GM18526 (cell line): ENCODE measurements around the gene APH1B.

Experiments
- POLR2A ChIP-seq: IDR thresholded peaks from 3 replicates; pipeline ENCODE4 v1.6.1; 2011; ENCODE audit not compliant: insufficient read length; ENCODE audit errors: extremely low read depth

APH1B gene

DNA sequence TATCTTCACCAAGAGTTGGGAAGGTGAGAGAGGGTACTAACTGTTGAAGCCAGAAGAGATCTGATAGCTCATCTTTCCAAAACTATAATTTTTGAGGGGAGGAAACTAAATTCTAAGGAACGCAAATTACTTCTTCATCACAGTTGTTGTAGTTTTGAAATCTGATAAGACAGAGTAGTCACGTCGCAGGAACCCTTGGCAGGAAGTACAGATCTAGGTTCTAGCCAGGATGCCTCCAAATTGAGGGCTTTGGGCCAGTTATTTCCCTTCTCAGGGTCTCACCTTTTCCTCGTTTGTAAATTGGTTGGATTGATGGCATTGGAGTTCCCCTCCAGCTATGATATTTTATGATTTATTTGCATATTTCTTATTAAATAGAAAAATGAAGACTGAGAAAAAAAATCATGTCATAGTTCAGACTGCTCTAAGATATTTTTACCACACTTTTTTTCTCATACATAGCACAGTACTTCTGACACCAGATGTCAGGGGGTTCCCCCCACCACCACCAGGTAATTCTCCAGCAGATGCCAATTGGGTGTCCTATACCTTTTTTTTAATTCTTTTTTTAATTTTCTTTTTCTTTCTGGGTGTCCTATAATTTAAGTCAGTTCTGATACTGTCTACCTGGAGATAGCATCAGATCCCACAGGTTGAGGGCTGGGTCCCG is 32.3 kb upstream of the APH1B start:
- no peak for TF ChIP-seq POLR2A

DNA sequence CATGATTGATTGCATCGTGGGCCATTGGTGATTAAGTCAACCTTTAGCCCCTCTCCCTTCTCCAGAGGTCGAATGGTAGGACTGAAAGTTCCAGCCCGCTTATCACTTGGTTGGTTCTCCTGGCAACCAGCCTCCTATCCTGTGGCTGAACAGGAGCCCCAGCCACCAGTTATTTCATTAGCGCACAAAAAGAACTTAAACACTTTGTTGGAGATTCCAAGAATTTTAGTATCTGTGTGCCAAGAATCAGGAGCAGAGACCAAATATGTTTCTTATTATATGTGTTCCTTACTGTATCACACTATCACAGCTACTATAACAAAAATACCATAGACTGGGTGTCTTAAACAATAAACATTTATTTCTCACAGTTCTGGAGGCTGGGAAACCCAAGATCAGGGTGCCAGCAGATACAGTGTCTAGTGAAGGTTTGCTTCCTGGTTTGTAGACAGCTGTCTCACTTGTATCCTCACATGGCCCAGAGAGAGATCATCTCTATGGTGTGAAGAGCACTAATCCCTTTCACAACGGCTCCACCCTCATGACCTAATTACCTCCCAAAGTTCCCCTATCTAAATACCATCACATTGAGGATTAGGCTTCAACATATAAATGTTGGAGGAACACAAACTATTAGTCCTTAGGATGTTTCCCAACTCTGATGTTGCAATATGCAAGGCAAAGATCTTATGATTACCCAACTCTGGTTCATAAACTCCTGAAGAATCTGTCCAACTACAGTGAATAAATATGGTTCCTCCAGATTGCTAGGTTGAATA is 30.5 kb upstream of the APH1B start:
- TF ChIP-seq POLR2A = no peak

DNA sequence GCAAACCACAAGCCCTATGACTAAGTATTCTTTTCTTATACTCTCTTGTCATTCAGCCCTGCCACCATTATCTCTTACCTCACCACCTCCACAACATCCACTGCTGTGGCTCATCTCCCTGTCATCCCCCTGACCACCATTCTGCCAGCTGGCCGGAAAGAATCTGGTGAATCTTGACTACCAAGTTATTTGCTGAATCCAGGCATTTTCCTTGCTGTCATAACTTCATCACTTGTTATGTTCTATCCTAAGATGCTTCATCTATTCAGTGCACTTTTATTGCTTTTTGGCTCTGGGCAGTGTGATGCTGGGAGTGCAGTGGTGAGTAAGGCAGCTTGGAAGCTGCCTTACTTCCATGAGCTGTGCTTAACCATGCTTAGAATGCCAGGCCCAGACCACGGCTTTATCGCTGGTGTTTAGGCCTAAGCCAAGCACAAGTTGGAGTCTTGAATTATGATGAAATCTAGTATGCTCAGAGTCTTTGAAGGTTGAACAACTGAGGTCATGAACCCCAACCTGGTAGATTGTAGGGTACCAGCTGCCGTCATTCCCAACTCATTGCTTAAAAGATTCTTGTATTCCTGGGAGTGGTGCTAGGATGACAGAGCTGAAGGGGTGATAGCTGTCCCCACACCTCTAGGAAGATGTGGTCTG is 27.0 kb upstream of the APH1B start:
- TF ChIP-seq POLR2A = no peak

DNA sequence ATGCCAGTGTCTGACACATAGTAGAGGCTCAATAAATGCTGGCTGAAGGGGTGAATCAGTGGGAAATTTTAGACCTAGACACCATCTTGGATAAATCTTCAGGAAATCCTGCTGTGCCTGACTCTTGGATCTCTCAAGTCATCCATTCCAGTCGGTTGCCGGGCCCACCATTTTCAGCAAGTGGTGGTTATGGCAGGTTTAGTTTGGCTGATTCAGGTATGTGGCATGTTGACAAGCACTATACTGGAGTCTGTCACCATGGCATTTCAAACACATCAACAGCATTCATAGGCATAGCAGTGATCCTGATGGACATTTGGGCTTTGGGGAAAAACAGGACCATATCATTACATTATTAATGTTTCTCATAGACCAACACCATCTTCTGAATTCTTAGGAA is 25.7 kb upstream of the APH1B start:
- TF ChIP-seq POLR2A = no peak

DNA sequence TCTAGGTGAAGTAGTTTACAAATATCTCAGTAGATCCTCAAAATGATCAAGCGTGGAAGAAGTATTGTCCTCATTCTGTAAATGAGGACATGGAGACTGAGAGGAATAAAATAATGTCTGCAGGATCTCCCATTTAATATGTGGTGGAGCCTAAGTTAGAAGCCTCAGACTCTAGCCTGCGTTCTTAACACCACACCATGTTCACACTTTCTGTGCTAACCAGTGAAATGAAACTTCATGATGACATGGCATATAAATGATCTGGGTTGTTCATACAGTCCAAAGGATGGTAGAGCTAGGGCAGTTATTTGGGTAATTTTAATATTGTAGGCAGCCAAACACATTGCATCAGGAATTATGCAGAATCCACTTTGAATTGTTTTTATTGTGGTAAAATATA is 25.1 kb upstream of the APH1B start:
- TF ChIP-seq POLR2A = no peak

DNA sequence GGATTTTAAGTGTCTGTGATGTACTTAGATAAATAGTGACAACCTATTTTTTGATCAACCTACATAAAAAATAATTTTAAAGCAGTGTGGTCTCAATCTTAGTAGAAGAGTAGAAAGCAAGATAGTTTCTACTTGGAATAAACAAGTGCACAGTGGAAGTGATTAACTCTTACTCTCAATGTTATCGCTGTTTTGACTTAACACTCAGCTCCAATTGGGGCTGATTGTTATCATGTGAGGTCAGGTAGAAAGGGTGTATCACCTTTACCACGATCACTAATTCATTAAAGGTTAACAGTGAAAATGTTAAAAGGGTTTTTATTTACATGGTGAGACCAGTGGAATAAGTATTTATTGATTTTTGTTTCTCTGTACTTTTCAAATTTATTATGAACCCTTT is 22.4 kb upstream of the APH1B start:
- no peak for TF ChIP-seq POLR2A

DNA sequence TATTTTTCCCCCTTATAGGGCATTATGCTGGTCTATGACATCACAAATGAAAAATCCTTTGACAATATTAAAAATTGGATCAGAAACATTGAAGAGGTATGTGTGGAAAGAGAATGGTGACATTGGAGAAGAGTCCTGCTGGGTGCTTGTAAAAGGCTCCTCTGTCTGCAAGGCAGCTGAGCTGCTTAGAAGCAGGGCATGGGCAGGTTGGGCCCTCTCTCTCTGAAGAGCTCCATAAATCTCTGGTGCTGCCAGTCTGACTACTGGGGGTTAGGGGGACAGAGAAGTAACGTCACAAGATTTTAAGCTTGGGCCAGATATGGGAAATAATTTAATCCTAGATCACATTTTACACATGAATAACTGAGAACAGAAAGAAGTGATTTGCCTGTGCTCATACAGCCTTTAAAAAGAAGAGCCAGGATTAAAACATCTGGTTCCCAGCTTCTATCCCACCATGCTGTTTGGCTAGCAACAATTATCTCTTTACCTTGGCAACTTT is 21.9 kb upstream of the APH1B start:
- no peak for TF ChIP-seq POLR2A

DNA sequence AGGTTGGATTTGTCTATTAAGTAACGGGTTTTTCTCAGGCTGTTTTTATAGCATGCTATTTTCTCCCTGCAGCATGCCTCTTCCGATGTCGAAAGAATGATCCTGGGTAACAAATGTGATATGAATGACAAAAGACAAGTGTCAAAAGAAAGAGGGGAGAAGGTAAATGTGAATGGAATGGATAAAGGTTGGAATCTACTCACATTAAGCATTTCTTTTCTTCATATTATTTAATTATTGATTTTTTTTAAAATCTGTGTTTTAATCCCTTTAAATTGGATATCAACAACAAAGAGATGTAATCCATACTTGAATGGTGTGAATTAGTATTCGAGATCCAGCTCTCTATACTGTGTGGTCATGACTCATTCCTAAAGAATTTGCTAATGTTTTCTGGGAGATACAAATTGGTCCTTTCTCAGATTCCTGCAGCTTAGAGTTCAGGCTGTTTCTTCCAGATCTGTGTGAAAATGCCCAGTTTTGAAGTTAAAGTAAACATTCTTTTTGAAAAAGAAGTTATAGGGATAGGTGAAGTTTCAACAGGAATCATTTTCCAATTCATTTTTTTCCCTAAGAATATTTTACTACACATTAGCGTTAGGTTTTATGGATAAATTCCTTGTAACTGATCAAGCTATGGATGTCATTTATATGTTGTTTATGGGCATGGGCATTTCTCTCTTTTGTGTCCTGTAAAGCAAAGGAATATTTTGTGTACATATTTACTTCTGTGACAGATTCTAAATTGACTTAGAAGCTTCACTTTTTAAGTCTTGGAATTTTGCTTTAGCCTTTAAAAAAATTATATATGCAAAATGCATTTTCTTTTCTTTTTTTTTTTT is 20.8 kb upstream of the APH1B start:
- no peak for TF ChIP-seq POLR2A

DNA sequence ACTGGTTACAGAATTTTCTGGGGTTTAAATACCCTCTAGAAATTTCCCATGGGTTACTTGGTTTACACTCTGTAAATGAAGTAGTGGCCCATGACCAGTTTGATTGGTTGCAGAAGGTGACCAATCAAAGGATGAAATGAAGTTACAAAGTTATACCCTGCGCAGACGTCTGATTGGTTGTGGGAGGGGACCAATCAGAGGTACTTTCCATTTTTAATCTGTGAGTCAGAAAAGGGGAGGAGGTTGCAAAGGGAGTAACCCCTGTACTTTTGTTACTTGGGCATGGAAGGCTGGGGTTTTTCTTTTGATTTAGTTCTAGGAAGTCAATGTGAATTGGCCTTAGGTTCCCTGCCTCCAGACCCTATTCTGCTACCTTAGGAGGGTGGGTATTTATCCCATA is 18.7 kb upstream of the APH1B start:
- no peak for TF ChIP-seq POLR2A

DNA sequence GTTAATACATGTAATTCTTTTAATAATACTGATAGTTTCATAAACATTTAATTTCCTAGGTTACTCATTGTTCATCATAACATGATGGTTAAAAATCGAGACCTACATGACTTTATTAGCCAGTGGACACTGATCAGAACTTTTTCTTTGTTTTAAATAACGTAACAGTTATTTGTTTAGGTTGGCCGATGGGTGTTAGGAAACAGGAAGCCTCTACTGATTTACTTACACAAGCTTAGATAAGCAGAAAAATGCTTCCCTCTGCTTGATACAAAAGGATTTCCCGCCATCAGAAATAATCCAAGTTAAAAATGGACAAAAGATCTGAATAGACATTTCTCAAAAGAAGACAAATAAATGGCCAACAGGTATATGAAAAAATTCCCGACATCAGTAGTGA is 16.6 kb upstream of the APH1B start:
- no peak for TF ChIP-seq POLR2A

DNA sequence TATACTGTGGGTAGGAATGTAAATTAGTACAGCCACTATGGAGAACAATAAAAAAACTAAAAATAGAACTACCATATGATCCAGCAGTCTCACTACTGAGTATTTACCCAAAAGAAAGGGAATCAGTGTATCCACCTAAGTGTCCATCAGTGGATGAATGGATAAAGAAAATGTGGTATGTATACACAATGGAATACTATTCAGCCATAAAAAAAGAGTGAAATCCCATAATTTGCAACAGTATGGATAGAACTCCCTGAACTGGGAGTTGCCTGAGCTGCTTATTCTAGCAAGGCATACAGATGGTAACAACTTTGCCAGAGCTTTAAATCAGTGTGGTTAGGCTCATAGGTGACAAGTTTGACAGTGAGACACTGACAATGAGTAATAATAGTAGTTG is 16.1 kb upstream of the APH1B start:
- no peak for TF ChIP-seq POLR2A

DNA sequence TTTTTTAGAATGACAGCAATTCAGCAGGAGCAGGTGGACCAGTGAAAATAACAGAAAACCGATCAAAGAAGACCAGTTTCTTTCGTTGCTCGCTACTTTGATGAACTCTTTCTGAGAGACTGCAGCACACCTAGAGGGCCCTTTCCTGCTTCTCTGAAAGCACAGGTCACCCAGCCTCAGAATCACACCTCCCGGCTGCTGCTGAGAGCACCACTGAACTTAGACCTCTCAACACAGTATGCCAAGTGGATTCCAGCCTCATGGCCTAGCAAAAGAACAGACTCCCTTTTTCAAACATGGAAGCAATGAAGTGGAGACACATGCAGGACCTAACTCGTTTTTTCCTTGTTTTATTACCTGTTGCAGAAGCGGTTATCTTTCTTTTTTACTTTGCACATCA is 13.9 kb upstream of the APH1B start:
- TF ChIP-seq POLR2A = no peak

DNA sequence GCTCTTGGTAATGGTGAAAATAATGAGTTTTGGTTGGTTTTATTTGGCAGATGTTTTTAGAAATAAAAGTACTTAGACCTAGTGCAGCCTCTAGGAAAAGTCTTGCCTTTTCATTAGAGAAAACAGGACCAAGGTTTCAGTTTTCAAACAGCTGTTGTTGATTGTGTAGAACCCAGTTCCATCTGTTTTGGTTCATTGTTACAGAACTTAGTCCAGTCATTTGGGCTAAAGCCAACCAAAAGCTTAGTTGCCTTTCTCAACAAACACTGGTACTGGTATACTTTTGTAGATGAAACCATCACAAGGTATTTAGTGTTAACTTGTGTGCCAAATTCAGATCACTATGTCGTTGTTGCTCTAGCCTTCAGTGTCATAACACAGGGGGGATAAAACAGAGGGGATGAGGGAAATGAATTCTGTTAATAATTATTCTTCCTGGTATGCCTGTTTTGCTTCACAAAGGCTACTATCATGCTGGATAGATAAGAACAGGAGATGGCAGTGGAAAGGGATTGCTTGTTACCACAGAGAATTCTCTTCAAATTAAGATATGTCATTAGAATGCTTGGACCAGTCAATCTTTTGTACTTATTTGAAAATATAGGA is 12.6 kb upstream of the APH1B start:
- no peak for TF ChIP-seq POLR2A

DNA sequence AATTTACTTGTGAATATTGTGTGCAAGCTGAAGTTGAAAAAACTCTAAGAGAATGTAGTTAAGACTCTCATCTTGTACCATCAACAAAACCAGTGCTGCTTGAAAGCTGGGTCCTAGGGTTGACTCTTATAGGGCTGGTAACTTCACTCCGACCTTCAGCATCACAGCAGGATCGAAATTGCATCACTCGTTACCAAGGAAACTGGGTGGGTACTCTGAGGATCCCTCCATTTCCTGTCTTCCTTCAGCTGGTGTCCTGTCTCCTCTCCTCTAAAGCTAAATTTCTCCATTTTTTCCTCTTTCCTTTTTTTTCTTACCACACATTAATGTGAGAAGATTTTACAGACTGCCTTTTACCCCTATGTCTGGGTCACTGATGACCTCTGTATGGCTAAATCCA is 3.0 kb upstream of the APH1B start:
- no peak for TF ChIP-seq POLR2A

DNA sequence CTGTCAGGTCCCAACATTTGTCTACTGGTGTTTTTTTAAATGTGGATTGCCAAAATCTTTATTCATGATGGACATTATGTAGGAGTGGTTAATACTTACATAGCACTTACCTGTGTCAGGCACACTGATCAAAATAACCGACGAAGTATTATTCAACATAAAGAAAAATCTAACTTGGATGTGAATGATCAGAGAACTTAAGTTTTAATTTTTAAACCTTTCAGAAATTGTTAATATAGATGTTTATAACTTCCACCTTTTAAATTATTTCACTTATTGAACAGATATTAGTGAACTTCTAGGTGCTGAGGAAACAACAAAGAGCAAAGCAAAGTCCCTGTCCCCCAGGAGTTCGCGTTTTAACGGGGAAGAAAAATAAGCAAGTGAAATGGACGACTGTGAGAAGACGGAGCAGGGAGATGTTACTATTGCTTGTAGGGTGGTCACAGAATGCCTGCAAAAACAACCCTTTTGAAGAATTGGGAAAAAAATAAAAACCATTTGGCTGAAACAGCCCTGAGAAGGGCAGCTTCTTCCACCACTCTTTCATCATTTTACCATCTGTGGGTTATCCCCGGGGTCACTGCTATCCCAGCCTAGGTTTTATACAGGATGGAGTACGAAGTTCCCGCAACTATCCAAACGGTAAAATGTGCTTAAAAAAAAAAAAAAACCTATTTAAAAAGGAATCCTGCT is 915 bp upstream of the APH1B start:
- TF ChIP-seq POLR2A = no peak
